SK-N-SH (cell line): ENCODE data around the gene NT5DC3. TPM values are rescaled to one million over a fixed set of nuclear protein-coding genes. Genes with fewer than 3 reads are reported as not detected.

Source experiments
- CTCF ChIA-PET: fragments of 300-600, 350-600 bp; formaldehyde crosslinking; extraction: SDS; loops from one replicate; lab custom pipeline; 2021; lab: Yijun Ruan, JAX
- POLR2A ChIA-PET: fragments of 350-600 bp; sonication (Branson Sonifier 250); formaldehyde crosslinking; extraction: SDS; loops from one replicate; lab custom pipeline; 2020; ENCODE audit warnings: antibody characterized with exemption, inconsistent platforms; lab: Yijun Ruan, JAX
- DNase-seq: peaks from one replicate; pipeline ENCODE4 v3.0.0; 2012
- H2AFZ ChIP-seq: fragments of 200-600 bp; sonication (generic); 2 replicates; pipeline ENCODE4 v1.8.1; 2016; ENCODE audit warnings: antibody characterized with exemption, mild to moderate bottlenecking, low read depth
- H3F3A ChIP-seq: fragments of 200-600 bp; sonication (generic); replicated peaks from 2 replicates; pipeline ENCODE3; 2016; ENCODE audit warnings: antibody characterized with exemption, mild to moderate bottlenecking; ENCODE audit not compliant: insufficient read depth
- H3K27ac ChIP-seq, 2 experiments: fragments of 200-500 bp in 1 of 2; fragments of 200-600 bp in 1 of 2; sonication (Bioruptor generic) in 1 of 2; sonication (generic), shearing (Covaris generic) in 1 of 2; 2 replicates each; pipeline versions ENCODE4 v1.5.1 to v1.6.1; 2014 to 2016; ENCODE audit warnings: low read depth in 2 of 2, inconsistent platforms in 1 of 2, low read length in 1 of 2, mild to moderate bottlenecking in 1 of 2, mixed read lengths in 1 of 2
- H3K27me3 ChIP-seq: fragments of 200-600 bp; sonication (generic), shearing (Covaris generic); 2 replicates; pipeline ENCODE4 v1.6.1; 2016; ENCODE audit warnings: mixed run types; ENCODE audit not compliant: insufficient read depth
- H3K36me3 ChIP-seq, 2 experiments: fragments of 200-500 bp in 1 of 2; fragments of 200-600 bp in 1 of 2; sonication (Bioruptor generic) in 1 of 2; sonication (generic) in 1 of 2; replicated peaks in 1 of 2; 2 replicates each; pipeline versions ENCODE3 to v1.5.1; 2014 to 2016; ENCODE audit warnings: low read length in 1 of 2, mild to moderate bottlenecking in 1 of 2; ENCODE audit not compliant: insufficient read depth in 2 of 2, control insufficient read depth in 1 of 2
- H3K4me1 ChIP-seq, 2 experiments: fragments of 200-500 bp in 1 of 2; fragments of 200-600 bp in 1 of 2; sonication (Bioruptor generic) in 1 of 2; sonication (generic), shearing (Covaris generic) in 1 of 2; 2 replicates each; pipeline versions ENCODE4 v1.5.1 to v1.6.1; 2014 to 2016; ENCODE audit warnings: low read depth in 1 of 2, low read length in 1 of 2, mixed run types in 1 of 2; ENCODE audit not compliant: insufficient read depth in 2 of 2, control insufficient read depth in 1 of 2
- H3K4me2 ChIP-seq: fragments of 200-600 bp; sonication (generic), shearing (Covaris generic); 2 replicates; pipeline ENCODE4 v1.6.1; 2017; ENCODE audit warnings: mixed run types
- H3K4me3 ChIP-seq, 2 experiments: fragments of 200-500 bp in 1 of 2; fragments of 200-600 bp in 1 of 2; sonication (Bioruptor generic) in 1 of 2; sonication (generic), shearing (Covaris generic) in 1 of 2; 2 replicates each; pipeline versions ENCODE4 v1.5.1 to v1.8.1; 2014 to 2016; ENCODE audit warnings: low read depth in 2 of 2, inconsistent platforms in 1 of 2, low read length in 1 of 2, mild to moderate bottlenecking in 1 of 2, mixed read lengths in 1 of 2, moderate library complexity in 1 of 2
- H3K79me2 ChIP-seq: fragments of 200-600 bp; sonication (generic); 2 replicates; pipeline ENCODE4 v1.8.1; 2017; ENCODE audit warnings: mild to moderate bottlenecking; ENCODE audit not compliant: insufficient read depth
- H3K9ac ChIP-seq: fragments of 200-600 bp; sonication (generic); 2 replicates; pipeline ENCODE4 v1.6.1; 2017; ENCODE audit warnings: mixed run types
- H3K9me2 ChIP-seq: fragments of 200-600 bp; sonication (generic); 2 replicates; pipeline ENCODE4 v1.6.1; 2017; ENCODE audit warnings: mixed run types
- H3K9me3 ChIP-seq: fragments of 200-600 bp; sonication (generic); 2 replicates; pipeline ENCODE4 v1.6.1; 2017; ENCODE audit warnings: mixed run types, mild to moderate bottlenecking, moderate library complexity
- H4K20me1 ChIP-seq: fragments of 200-600 bp; sonication (generic); 2 replicates; pipeline ENCODE4 v1.6.1; 2017; ENCODE audit warnings: mild to moderate bottlenecking, mixed run types; ENCODE audit not compliant: insufficient read depth
- CHD2 ChIP-seq: fragments of 150-350 bp; IDR thresholded peaks from 2 replicates; pipeline ENCODE4 v1.6.1; 2018; ENCODE audit warnings: low read length; ENCODE audit not compliant: partially characterized antibody
- CTCF ChIP-seq: fragments of 200-600 bp; sonication (generic); IDR thresholded peaks from 2 replicates; pipeline ENCODE4 v1.6.1; 2017; ENCODE audit warnings: antibody characterized with exemption, mild to moderate bottlenecking, moderate library complexity
- ELF1 ChIP-seq: IDR thresholded peaks from 2 replicates; pipeline ENCODE4 v1.4.0; 2012
- EP300 ChIP-seq, 2 experiments: IDR thresholded peaks; 2 replicates each; pipeline versions ENCODE4 v1.4.0 to v1.6.1; 2012; ENCODE audit warnings: borderline replicate concordance in 1 of 2, low read depth in 1 of 2, low read length in 1 of 2
- EZH2phosphoT487 ChIP-seq: fragments of 200-600 bp; sonication (generic); IDR thresholded peaks from 2 replicates; pipeline ENCODE4 v1.6.1; 2017; ENCODE audit warnings: low read depth, mixed run types, mild to moderate bottlenecking, antibody characterized with exemption, moderate library complexity, borderline replicate concordance
- FOSL2 ChIP-seq: IDR thresholded peaks from 2 replicates; pipeline ENCODE4 v1.4.0; 2012; ENCODE audit warnings: low read depth, mild to moderate bottlenecking, moderate library complexity, borderline replicate concordance
- FOXJ3 ChIP-seq: sonication (generic); formaldehyde crosslinking; IDR thresholded peaks from 2 replicates; pipeline ENCODE4 v1.5.1; 2020; ENCODE audit warnings: mild to moderate bottlenecking, missing genetic modification reagents
- FOXM1 ChIP-seq: IDR thresholded peaks from 2 replicates; pipeline ENCODE4 v1.4.0; 2012; ENCODE audit warnings: low read depth, mild to moderate bottlenecking
- GATA2 ChIP-seq: sonication (generic); formaldehyde crosslinking; IDR thresholded peaks from 2 replicates; pipeline ENCODE4 v1.5.0; 2020; ENCODE audit warnings: mild to moderate bottlenecking, missing genetic modification reagents
- IRF3 ChIP-seq: fragments of 150-350 bp; IDR thresholded peaks from 2 replicates; pipeline ENCODE4 v1.6.1; 2016; ENCODE audit warnings: mild to moderate bottlenecking, low read depth, low read length
- JUND ChIP-seq: IDR thresholded peaks from 2 replicates; pipeline ENCODE4 v1.4.0; 2012
- MAX ChIP-seq: IDR thresholded peaks from 2 replicates; pipeline ENCODE4 v1.4.0; 2012; ENCODE audit warnings: low read depth
- MXI1 ChIP-seq: IDR thresholded peaks from 2 replicates; pipeline ENCODE4 v1.6.1; 2012; ENCODE audit warnings: mild to moderate bottlenecking, low read depth, low read length, improper control_type of control experiment
- NFIC ChIP-seq: IDR thresholded peaks from 2 replicates; pipeline ENCODE4 v1.4.0; 2012; ENCODE audit warnings: borderline replicate concordance
- NRF1 ChIP-seq: IDR thresholded peaks from 2 replicates; pipeline ENCODE4 v1.6.1; 2012; ENCODE audit warnings: low read depth, mild to moderate bottlenecking, low read length
- PBX3 ChIP-seq: IDR thresholded peaks from 2 replicates; pipeline ENCODE4; 2012
- POLR2AphosphoS5 ChIP-seq: IDR thresholded peaks from 2 replicates; pipeline ENCODE4 v1.6.1; 2012; ENCODE audit warnings: low read depth, low read length
- RCOR1 ChIP-seq: fragments of 150-350 bp; IDR thresholded peaks from 2 replicates; pipeline ENCODE4 v1.6.1; 2017; ENCODE audit warnings: antibody characterized with exemption, low read length
- REST ChIP-seq: IDR thresholded peaks from 2 replicates; pipeline ENCODE4 v1.6.1; 2012; ENCODE audit warnings: mild to moderate bottlenecking, low read depth, low read length, moderate library complexity
- SMC3 ChIP-seq: IDR thresholded peaks from 2 replicates; pipeline ENCODE4 v1.6.1; 2012; ENCODE audit warnings: low read depth, low read length, improper control_type of control experiment
- TAF1 ChIP-seq: IDR thresholded peaks from 2 replicates; pipeline ENCODE4 v1.6.1; 2012; ENCODE audit warnings: low read depth, mild to moderate bottlenecking, low read length, moderate library complexity, borderline replicate concordance
- TCF12 ChIP-seq: IDR thresholded peaks from 2 replicates; pipeline ENCODE4 v1.4.0; 2012
- USF1 ChIP-seq: IDR thresholded peaks from 2 replicates; pipeline ENCODE4 v1.4.0; 2012; ENCODE audit warnings: low read depth, borderline replicate concordance
- USF2 ChIP-seq: fragments of 150-350 bp; IDR thresholded peaks from 2 replicates; pipeline ENCODE4 v1.6.1; 2017; ENCODE audit warnings: antibody characterized with exemption, low read length, low read depth, borderline replicate concordance
- YY1 ChIP-seq: IDR thresholded peaks from 2 replicates; pipeline ENCODE4 v1.4.0; 2012; ENCODE audit warnings: low read depth, mild to moderate bottlenecking
- WGBS: methylation state at CpG from one replicate; pipeline ENCODE4 v1.1.6; 2017; ENCODE audit warnings: low lambda C conversion rate; 5-methylcytosine and 5-hydroxymethylcytosine counted together
- polyA plus RNA-seq, 3 experiments: library from polyadenylated mRNA; depleted of rRNA; stranded (reverse); fragments of >200 nt; gene quantifications; 2 replicates each; pipeline ENCODE4 v1.2.3, GENCODE V29; 2012

The NT5DC3 gene
- polyA plus RNA-seq, 1 of the 3 experiments (the other 2 are of a cell fraction), result 11.0 TPM

GRCh38 chr12:103814436-103814835, 26.6 kb downstream of the NT5DC3 start:
- peak overlapping the region; percentile 38 to 63; a peak in 3 of 4 replicates for H3K27ac ChIP-seq
- H3F3A ChIP-seq, result peaks cover 22% of the 10 kb centered on the region
- H3K27me3 ChIP-seq, result no peaks in the 10 kb centered on the region
- POLR2A ChIA-PET, result no interaction called here
- no peaks in the 10 kb centered on the region for H3K9me3 ChIP-seq
- H3K4me3 ChIP-seq, result no peak overlapping the region
- no peak for DNase-seq
- H3K4me2 ChIP-seq, result peak overlapping the region; percentile 1; the same call in 1 of the 2 replicates
- H2AFZ ChIP-seq, result no peak overlapping the region
- H3K4me1 ChIP-seq, result peaks cover 0 to 29% of the 10 kb centered on the region in 2 experiments
- no peaks in the 10 kb centered on the region for H4K20me1 ChIP-seq
- 21% methylated on average over 3 of the region's 3 CpGs for WGBS
- H3K79me2 ChIP-seq, result peaks cover 48% of the 10 kb centered on the region
- peaks cover 7 to 28% of the 10 kb centered on the region in 2 experiments for H3K36me3 ChIP-seq
- no peaks in the 10 kb centered on the region for H3K9me2 ChIP-seq
- no peak overlapping the region for H3K9ac ChIP-seq
- CTCF ChIA-PET, result no interaction called here
- no peak for TF ChIP-seq FOXJ3 (CRISPR knock-in tag)
- no peak for TF ChIP-seq IRF3
- TF ChIP-seq CHD2, result no peak
- TF ChIP-seq SMC3, result no peak
- no peak for TF ChIP-seq RCOR1
- TF ChIP-seq NRF1, result no peak
- peak in 1 of 2 experiments; percentile 96; a peak in 3 of 4 replicates for TF ChIP-seq EP300 (IDR thresholded peaks at IDR 0.05; ENCODE audit: borderline replicate concordance in 1 of 2, low read depth in 1 of 2, low read length in 1 of 2)
- TF ChIP-seq FOSL2, result peak; percentile 52; the same call in 1 of the 2 replicates
- 0 out of 2 replicates have a peak, but pooled peaks have one; percentile 24 for TF ChIP-seq POLR2AphosphoS5
- TF ChIP-seq REST, result no peak
- no peak for TF ChIP-seq USF1
- TF ChIP-seq NFIC, result peak; percentile 98
- peak; percentile 58; the same call in 1 of the 2 replicates for TF ChIP-seq FOXM1
- peak; percentile 88 for TF ChIP-seq JUND
- TF ChIP-seq GATA2, result no peak
- no peak for TF ChIP-seq ELF1
- TF ChIP-seq PBX3, result peak; percentile 95
- TF ChIP-seq USF2, result no peak
- TF ChIP-seq TAF1, result no peak
- TF ChIP-seq MXI1, result no peak
- TF ChIP-seq TCF12, result peak; percentile 94
- no peak for TF ChIP-seq YY1
- no peak for TF ChIP-seq EZH2phosphoT487
- TF ChIP-seq CTCF, result no peak
- no peak for TF ChIP-seq MAX
